ENCODE results near the gene S100A13.

Gene S100A13

DNA sequence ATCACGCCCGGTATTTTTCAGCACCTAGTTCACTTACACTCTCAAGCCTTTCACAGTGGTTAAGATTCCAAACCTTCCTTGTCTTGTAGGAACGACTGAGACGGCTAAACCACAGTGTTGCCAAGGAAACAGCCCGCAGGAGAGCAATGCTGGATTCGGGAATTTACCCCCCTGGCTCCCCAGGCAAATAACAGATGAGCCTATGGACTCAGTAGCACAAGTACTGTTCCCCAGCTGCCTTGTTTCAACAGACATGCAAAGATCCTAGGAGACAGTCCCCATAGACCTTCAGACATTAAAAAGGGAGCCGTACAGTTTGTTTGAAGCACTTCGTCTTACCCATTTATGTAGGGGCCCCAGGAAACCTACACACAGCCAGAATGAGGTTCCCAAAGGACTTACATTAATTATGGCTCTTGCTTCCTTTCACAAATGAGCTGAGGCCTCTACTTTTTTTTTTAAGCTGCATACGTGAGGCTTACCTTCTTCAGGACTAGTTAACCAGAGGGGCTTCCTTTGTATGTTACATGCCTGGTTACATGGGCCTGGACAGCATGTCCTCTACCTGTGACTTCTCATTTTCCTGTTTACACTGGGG is 33.9 kb upstream of the S100A13 start:
- no peaks in the 10 kb centered on the region for H3K9me3 ChIP-seq (ENCODE audit: insufficient read depth, low read length, severe bottlenecking)
- no peak overlapping the region for H2AFZ ChIP-seq (ENCODE audit: low read depth, low read length)
- no peaks in the 10 kb centered on the region for H3K27me3 ChIP-seq (ENCODE audit: insufficient read depth, low read length, poor library complexity)
- TF ChIP-seq EZH2 (IDR thresholded peaks at IDR 0.05; ENCODE audit: borderline replicate concordance, low read depth, low read length, severe bottlenecking): no peak
- TF ChIP-seq, protein P1, sequence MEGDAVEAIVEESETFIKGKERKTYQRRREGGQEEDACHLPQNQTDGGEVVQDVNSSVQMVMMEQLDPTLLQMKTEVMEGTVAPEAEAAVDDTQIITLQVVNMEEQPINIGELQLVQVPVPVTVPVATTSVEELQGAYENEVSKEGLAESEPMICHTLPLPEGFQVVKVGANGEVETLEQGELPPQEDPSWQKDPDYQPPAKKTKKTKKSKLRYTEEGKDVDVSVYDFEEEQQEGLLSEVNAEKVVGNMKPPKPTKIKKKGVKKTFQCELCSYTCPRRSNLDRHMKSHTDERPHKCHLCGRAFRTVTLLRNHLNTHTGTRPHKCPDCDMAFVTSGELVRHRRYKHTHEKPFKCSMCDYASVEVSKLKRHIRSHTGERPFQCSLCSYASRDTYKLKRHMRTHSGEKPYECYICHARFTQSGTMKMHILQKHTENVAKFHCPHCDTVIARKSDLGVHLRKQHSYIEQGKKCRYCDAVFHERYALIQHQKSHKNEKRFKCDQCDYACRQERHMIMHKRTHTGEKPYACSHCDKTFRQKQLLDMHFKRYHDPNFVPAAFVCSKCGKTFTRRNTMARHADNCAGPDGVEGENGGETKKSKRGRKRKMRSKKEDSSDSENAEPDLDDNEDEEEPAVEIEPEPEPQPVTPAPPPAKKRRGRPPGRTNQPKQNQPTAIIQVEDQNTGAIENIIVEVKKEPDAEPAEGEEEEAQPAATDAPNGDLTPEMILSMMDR (IDR thresholded peaks at IDR 0.05; ENCODE audit: borderline replicate concordance, extremely low read depth, low read length, poor library complexity, severe bottlenecking): no peak
- H3K9ac ChIP-seq (ENCODE audit: low read depth, low read length): no peak overlapping the region
- no peak overlapping the region for H3K4me3 ChIP-seq (ENCODE audit: low read depth in 1 of 2, low read length in 2 of 2)
- no peak overlapping the region for H3K4me2 ChIP-seq (ENCODE audit: insufficient read depth, low read length)
- H3K79me2 ChIP-seq (ENCODE audit: insufficient read depth, low read length): peaks cover 31% of the 10 kb centered on the region
- H3K4me1 ChIP-seq (ENCODE audit: insufficient read depth, low read length): peaks cover 28% of the 10 kb centered on the region
- DNase-seq (no peak), ATAC-seq (ENCODE audit: insufficient read depth, low read depth) (no peak)
- no peak overlapping the region for H3K27ac ChIP-seq (ENCODE audit: low read length)
- H3K36me3 ChIP-seq (ENCODE audit: insufficient read depth, low read length): peaks cover 61% of the 10 kb centered on the region
- peaks cover 5% of the 10 kb centered on the region; the same call in 1 of the 2 replicates for H4K20me1 ChIP-seq (ENCODE audit: insufficient read depth, low read length)

DNA sequence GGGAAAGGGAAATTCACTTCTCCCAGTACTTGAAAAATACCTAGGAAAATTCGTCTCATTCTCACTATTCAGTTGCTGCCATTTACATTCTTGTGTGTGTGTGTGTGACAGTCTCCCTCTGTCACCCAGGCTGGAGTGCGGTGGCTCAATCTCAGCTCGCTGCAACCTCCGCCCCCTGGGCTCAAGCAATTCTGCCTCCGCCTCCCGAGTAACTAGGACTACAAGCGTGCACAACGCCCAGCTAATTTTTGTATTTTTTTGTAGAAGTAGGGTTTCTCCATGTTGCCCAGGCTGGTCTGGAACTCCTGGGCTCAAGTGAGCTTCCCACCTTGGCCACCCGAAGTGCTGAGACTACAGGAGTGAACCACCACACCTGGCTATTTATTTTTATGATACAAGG is 32.4 kb upstream of the S100A13 start:
- Histone ChIP-seq H3K4me1 (ENCODE audit: insufficient read depth, low read length) (peaks cover 28% of the 10 kb centered on the region), H2AFZ (ENCODE audit: low read depth, low read length) (no peak overlapping the region), H3K9me3 (ENCODE audit: insufficient read depth, low read length, severe bottlenecking) (no peaks in the 10 kb centered on the region), H3K79me2 (ENCODE audit: insufficient read depth, low read length) (peaks cover 20% of the 10 kb centered on the region), H3K36me3 (ENCODE audit: insufficient read depth, low read length) (peaks cover 45% of the 10 kb centered on the region), H3K27ac (ENCODE audit: low read length) (no peak overlapping the region; the same call in 1 of the 2 replicates), H3K4me3 (ENCODE audit: low read depth in 1 of 2, low read length in 2 of 2) (peak overlapping the region; percentile 67 to 85; a peak in 3 of 4 replicates), H4K20me1 (ENCODE audit: insufficient read depth, low read length) (peaks cover 5% of the 10 kb centered on the region; the same call in 1 of the 2 replicates), H3K9ac (ENCODE audit: low read depth, low read length) (peak overlapping the region; percentile 79), H3K27me3 (ENCODE audit: insufficient read depth, low read length, poor library complexity) (no peaks in the 10 kb centered on the region), H3K4me2 (ENCODE audit: insufficient read depth, low read length) (peak overlapping the region; percentile 70)
- ATAC-seq (ENCODE audit: insufficient read depth, low read depth) (no peak), DNase-seq (no peak)
- TF ChIP-seq, protein P1 (IDR thresholded peaks at IDR 0.05; ENCODE audit: borderline replicate concordance, extremely low read depth, low read length, poor library complexity, severe bottlenecking): no peak
- no peak for TF ChIP-seq EZH2 (IDR thresholded peaks at IDR 0.05; ENCODE audit: borderline replicate concordance, low read depth, low read length, severe bottlenecking)

DNA sequence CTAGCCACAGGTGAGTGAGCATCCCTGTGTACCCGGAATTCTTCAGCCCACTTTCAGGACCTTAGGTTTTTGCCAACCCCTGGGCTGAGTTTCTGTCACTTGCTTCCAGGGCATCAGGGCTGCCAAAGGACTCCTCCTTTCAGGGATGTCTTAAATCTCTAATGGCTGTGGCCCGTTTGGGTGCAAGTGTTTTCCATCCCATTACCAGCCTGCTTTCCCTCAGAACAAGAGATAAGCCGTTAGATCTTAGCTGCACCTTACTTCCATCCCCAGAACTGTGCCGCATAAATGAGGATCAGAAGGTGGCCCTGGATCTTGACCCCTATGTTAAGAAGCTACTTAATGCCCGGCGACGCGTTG is 31.9 kb upstream of the S100A13 start:
- Histone ChIP-seq H3K9me3 (ENCODE audit: insufficient read depth, low read length, severe bottlenecking) (no peaks in the 10 kb centered on the region), H3K27ac (ENCODE audit: low read length) (peak overlapping the region; percentile 90)
- DNase-seq: no peak

More for the DNA sequence above, 31.9 kb upstream of the S100A13 start:
- peaks cover 5% of the 10 kb centered on the region; the same call in 1 of the 2 replicates for H4K20me1 ChIP-seq (ENCODE audit: insufficient read depth, low read length)
- H3K4me1 ChIP-seq (ENCODE audit: insufficient read depth, low read length): peaks cover 28% of the 10 kb centered on the region
- ATAC-seq (ENCODE audit: insufficient read depth, low read depth): no peak
- H3K79me2 ChIP-seq (ENCODE audit: insufficient read depth, low read length): peaks cover 17% of the 10 kb centered on the region
- TF ChIP-seq, protein P1 (IDR thresholded peaks at IDR 0.05; ENCODE audit: borderline replicate concordance, extremely low read depth, low read length, poor library complexity, severe bottlenecking): no peak
- no peak for TF ChIP-seq EZH2 (IDR thresholded peaks at IDR 0.05; ENCODE audit: borderline replicate concordance, low read depth, low read length, severe bottlenecking)
- peak overlapping the region; percentile 79 for H3K9ac ChIP-seq (ENCODE audit: low read depth, low read length)
- H3K4me2 ChIP-seq (ENCODE audit: insufficient read depth, low read length): peak overlapping the region; percentile 70
- peak overlapping the region; percentile 67 to 85 for H3K4me3 ChIP-seq (ENCODE audit: low read depth in 1 of 2, low read length in 2 of 2)
- H3K27me3 ChIP-seq (ENCODE audit: insufficient read depth, low read length, poor library complexity): no peaks in the 10 kb centered on the region
- H3K36me3 ChIP-seq (ENCODE audit: insufficient read depth, low read length): peaks cover 40% of the 10 kb centered on the region
- peak overlapping the region; percentile 93 for H2AFZ ChIP-seq (ENCODE audit: low read depth, low read length)
